8988T (cell line): ENCODE measurements around the gene RPP14.
"Not testable (repeated sequence)": the region's sequence is repeated elsewhere in the genome, so short reads cannot be mapped to it uniquely, and the experiment has no call there.

Experiments used
- DNase-seq: peaks from one replicate; pipeline ENCODE4 v3.0.0; 2011

RPP14 gene

GRCh38 chr3:58333206-58334012 lies 27.4 kb downstream of the RPP14 start:
- DNase-seq = peak; percentile 56

- no peak for DNase-seq
Measured at GRCh38 chr3:58334013-58334321, 27.9 kb downstream of the RPP14 start.

GRCh38 chr3:58334506-58334884 lies 28.4 kb downstream of the RPP14 start:
- no peak for DNase-seq

GRCh38 chr3:58335652-58335947 lies 29.6 kb downstream of the RPP14 start:
- no peak for DNase-seq

- no peak for DNase-seq
Measured at GRCh38 chr3:58336135-58336882, 30.3 kb downstream of the RPP14 start.

- DNase-seq = no peak
Measured at GRCh38 chr3:58337190-58337589, 31.1 kb downstream of the RPP14 start.

- not testable (repeated sequence) for DNase-seq
Measured at GRCh38 chr3:58339146-58339545, 33.1 kb downstream of the RPP14 start.

- DNase-seq = no peak
Measured at GRCh38 chr3:58340594-58341244, 34.7 kb downstream of the RPP14 start.

- DNase-seq = no peak
Measured at GRCh38 chr3:58341376-58341775, 35.3 kb downstream of the RPP14 start.

GRCh38 chr3:58342676-58343075 lies 36.6 kb downstream of the RPP14 start:
- DNase-seq = no peak

GRCh38 chr3:58345457-58345856 lies 39.4 kb downstream of the RPP14 start:
- DNase-seq = no peak

- no peak for DNase-seq
Measured at GRCh38 chr3:58346368-58346767, 40.3 kb downstream of the RPP14 start.

GRCh38 chr3:58347984-58348383 lies 41.9 kb downstream of the RPP14 start:
- no peak for DNase-seq

GRCh38 chr3:58349792-58350626 lies 44.0 kb downstream of the RPP14 start:
- no peak for DNase-seq

GRCh38 chr3:58350627-58351013 lies 44.6 kb downstream of the RPP14 start:
- DNase-seq = no peak

- no peak for DNase-seq
Measured at GRCh38 chr3:58351920-58352319, 45.9 kb downstream of the RPP14 start.

GRCh38 chr3:58352626-58353025 lies 46.6 kb downstream of the RPP14 start:
- DNase-seq = no peak

- DNase-seq = no peak
Measured at GRCh38 chr3:58353722-58354553, 47.9 kb downstream of the RPP14 start.

- no peak for DNase-seq
Measured at GRCh38 chr3:58355179-58355578, 49.1 kb downstream of the RPP14 start.

- no peak for DNase-seq
Measured at GRCh38 chr3:58356054-58356453, 50.0 kb downstream of the RPP14 start.

GRCh38 chr3:58357402-58357801 lies 51.4 kb downstream of the RPP14 start:
- no peak for DNase-seq

- no peak for DNase-seq
Measured at GRCh38 chr3:58358092-58358491, 52.0 kb downstream of the RPP14 start.
